Left lung (tissue), 10 donors: ENCODE measurements around the gene MSRB2. TPM values are rescaled to one million over a fixed set of nuclear protein-coding genes. Genes with fewer than 3 reads are reported as not detected.
A peak's percentile ranks its signal among the peaks of the same experiment; 100 is the strongest.

Source experiments
- ATAC-seq: fragments of 200-7000 bp; cut with Tn5 transposase; one replicate; pipeline ENCODE4 v1.9.1; 2020; ENCODE audit warnings: moderate library complexity
- DNase-seq, 4 donors: peaks; one replicate each; pipeline ENCODE4 v3.0.0-alpha.2; 2013 to 2020
- H3K27ac ChIP-seq, 2 donors: fragments of 200-600 bp; sonication (generic) in 1 of 2; one replicate each; pipeline versions ENCODE4 v1.5.0 to v1.8.0; 2020 to 2021
- H3K27me3 ChIP-seq, 2 donors: fragments of 200-600 bp; sonication (generic) in 1 of 2; one replicate each; pipeline versions ENCODE4 v1.5.0 to v1.8.0; 2020 to 2021
- H3K36me3 ChIP-seq, 2 donors: fragments of 200-600 bp; sonication (generic) in 1 of 2; one replicate each; pipeline versions ENCODE4 v1.5.0 to v1.8.0; 2020 to 2021
- H3K4me1 ChIP-seq, 2 donors: fragments of 200-600 bp; one replicate each; pipeline ENCODE4 v1.8.0; 2021
- H3K4me3 ChIP-seq, 2 donors: fragments of 200-600 bp; sonication (generic) in 1 of 2; one replicate each; pipeline versions ENCODE4 v1.5.0 to v1.8.0; 2020 to 2021; ENCODE audit warnings: mild to moderate bottlenecking in 1 of 2
- H3K9me3 ChIP-seq, 2 donors: fragments of 200-600 bp; sonication (generic) in 1 of 2; one replicate each; pipeline versions ENCODE4 v1.5.0 to v1.8.0; 2020 to 2021
- CTCF ChIP-seq, 2 donors: fragments of 200-600 bp; sonication (generic) in 1 of 2; IDR thresholded peaks; one replicate each; pipeline versions ENCODE4 v1.5.0 to v1.8.0; 2021; ENCODE audit warnings: antibody characterized with exemption in 2 of 2
- intact Hi-C, 2 donors: fragments of 100-400 bp; cut with DNase I; formaldehyde crosslinking; loops; one replicate each; pipeline versions ENCODE4 v1.11.2 to v1.14.2; 2022
- polyA plus RNA-seq, 6 donors: library from polyadenylated mRNA; unstranded; fragments of 120-200 nt; gene quantifications; one replicate each; pipeline ENCODE4 v1.2.1, GENCODE V29; 2013; ENCODE audit not compliant: insufficient read length in 6 of 6
- total RNA-seq, 2 donors: library from RNA; stranded (reverse); fragmentation: NEBNext Ultra II Directional; extraction: Animal tissue kit (Norgen Biotek cat#: 25700); gene quantifications; one replicate each; pipeline ENCODE4 v1.2.1, GENCODE V29; 2021
- donor health status: DM: no; HTN: yes; CAD: no.
- donor health status: DM: no; HTN: no; CAD: no.

MSRB2 gene
- total and polyA plus RNA-seq, 8 donors, result 28.0 to 41.0 (median 38.0) TPM

GRCh38 chr10:23136462-23136861, 41.1 kb downstream of the MSRB2 start:
- H3K27ac ChIP-seq, result no peak overlapping the region
- DNase-seq, result no peak
- intact Hi-C loops, result no loop called here

GRCh38 chr10:23139677-23140076, 44.3 kb downstream of the MSRB2 start:
- intact Hi-C loops, result no loop called here
- no peak for DNase-seq
- no peak for ATAC-seq
- Histone ChIP-seq H3K27me3 (no peaks in the 10 kb centered on the region), H3K4me1 (no peaks in the 10 kb centered on the region), H3K27ac (no peak overlapping the region), H3K4me3 (no peak overlapping the region), H3K9me3 (peaks cover 0 to 7% of the 10 kb centered on the region in 2 donors), H3K36me3 (no peaks in the 10 kb centered on the region)
- no peak for TF ChIP-seq CTCF (IDR thresholded peaks at IDR 0.05)

More at GRCh38 chr10:23136462-23136861, 41.1 kb downstream of the MSRB2 start:
- no peak for ATAC-seq
- Histone ChIP-seq H3K4me1 (no peaks in the 10 kb centered on the region), H3K36me3 (no peaks in the 10 kb centered on the region), H3K4me3 (no peak overlapping the region), H3K27me3 (no peaks in the 10 kb centered on the region), H3K9me3 (peaks cover 0 to 9% of the 10 kb centered on the region in 2 donors)
- no peak for TF ChIP-seq CTCF (IDR thresholded peaks at IDR 0.05)

- TF ChIP-seq CTCF (IDR thresholded peaks at IDR 0.05), result no peak
- no peak for ATAC-seq
Measured at GRCh38 chr10:23141995-23142394, 46.6 kb downstream of the MSRB2 start.

GRCh38 chr10:23146258-23146657, 50.9 kb downstream of the MSRB2 start:
- H3K27me3 ChIP-seq, result peaks cover 0 to 10% of the 10 kb centered on the region in 2 donors
- H3K9me3 ChIP-seq, result no peaks in the 10 kb centered on the region
- H3K36me3 ChIP-seq, result no peaks in the 10 kb centered on the region
- no peaks in the 10 kb centered on the region for H3K4me1 ChIP-seq
- ATAC-seq (peak; percentile 51), DNase-seq (no peak)
- TF ChIP-seq CTCF (IDR thresholded peaks at IDR 0.05), result no peak
- H3K27ac ChIP-seq, result no peak overlapping the region
- H3K4me3 ChIP-seq, result no peak overlapping the region
- intact Hi-C loops, result no loop called here

More at GRCh38 chr10:23141995-23142394, 46.6 kb downstream of the MSRB2 start:
- Histone ChIP-seq H3K4me3 (no peak overlapping the region), H3K4me1 (no peaks in the 10 kb centered on the region), H3K27ac (no peak overlapping the region), H3K36me3 (no peaks in the 10 kb centered on the region), H3K27me3 (peaks cover 0 to 5% of the 10 kb centered on the region in 2 donors), H3K9me3 (peaks cover 0 to 2% of the 10 kb centered on the region in 2 donors)
- DNase-seq, result no peak
- intact Hi-C loops, result no loop called here

- Histone ChIP-seq H3K4me1 (no peaks in the 10 kb centered on the region), H3K27ac (no peak overlapping the region), H3K4me3 (no peak overlapping the region), H3K36me3 (no peaks in the 10 kb centered on the region), H3K9me3 (no peaks in the 10 kb centered on the region), H3K27me3 (peaks cover 0 to 10% of the 10 kb centered on the region in 2 donors)
- DNase-seq (no peak), ATAC-seq (no peak)
- TF ChIP-seq CTCF (IDR thresholded peaks at IDR 0.05), result no peak
- intact Hi-C loops, result no loop called here
Measured at GRCh38 chr10:23147035-23147434, 51.7 kb downstream of the MSRB2 start.
